GM19240 (cell line): ENCODE measurements around the gene SPRR5.
A peak's percentile ranks its signal among the peaks of the same experiment; 100 is the strongest.

Experiments
- DNase-seq: peaks from one replicate; pipeline ENCODE4 v3.0.0; 2011; ENCODE audit warnings: low spot score; ENCODE audit not compliant: insufficient read length

Gene SPRR5, protein sequence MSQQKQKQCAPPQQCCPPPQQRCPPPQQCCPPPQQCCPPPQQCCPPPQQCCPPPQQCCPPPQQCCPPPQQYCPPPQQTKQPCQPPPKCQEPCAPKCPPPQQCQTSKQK

DNA sequence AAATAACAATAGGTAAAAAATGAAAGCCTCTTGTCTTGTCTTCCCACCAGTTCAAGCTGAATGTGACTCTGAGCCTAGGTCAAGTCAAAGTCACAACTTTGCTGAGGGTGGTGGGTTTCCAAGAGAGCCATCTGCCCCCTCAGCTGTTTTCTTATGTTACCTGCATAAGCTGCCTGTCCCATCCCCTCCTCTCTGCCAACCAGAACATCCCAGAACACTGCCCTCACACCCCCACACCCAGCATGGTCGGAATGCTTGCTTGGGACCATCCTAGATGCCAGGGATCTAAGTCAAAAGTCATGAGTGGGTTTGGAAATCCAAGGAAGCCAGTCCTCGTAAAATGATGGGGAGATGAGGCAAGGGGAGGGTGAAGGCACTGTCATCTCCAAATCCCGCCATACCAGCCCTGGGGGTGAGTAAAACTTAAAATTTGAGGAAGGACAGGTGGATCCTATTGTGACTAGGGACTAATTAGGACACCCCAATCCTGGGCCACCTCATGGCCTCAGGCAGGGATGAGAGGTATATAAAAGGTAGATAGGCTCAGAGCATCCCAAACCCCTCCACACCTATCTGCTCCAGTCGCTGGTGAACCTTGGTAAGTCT, at the start of gene SPRR5:
SPRR5 (plus strand) TSS at position 556 of the 606 bp plus-strand sequence. CDS start 1,349 bp downstream, outside the sequence.
- no peak for DNase-seq

DNA sequence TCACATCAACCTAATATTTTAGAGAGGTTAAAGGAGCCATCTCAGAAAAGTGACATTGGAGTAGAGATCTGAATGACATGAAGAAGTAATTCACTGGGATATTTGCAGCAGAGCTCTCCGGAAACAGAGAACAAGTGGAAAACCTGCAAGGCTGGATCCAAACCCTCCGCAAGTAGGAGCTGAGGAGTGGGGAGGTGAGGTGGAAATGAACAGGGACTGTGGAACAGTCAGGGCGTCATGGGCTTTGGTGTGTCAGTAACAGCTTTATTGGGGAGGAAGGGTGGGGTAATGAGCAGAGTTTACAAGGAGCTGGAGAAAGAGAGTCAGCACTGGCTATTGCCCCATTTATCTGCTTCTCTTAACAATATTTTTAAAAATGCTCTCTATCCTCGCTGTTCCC, 48.0 kb upstream of the SPRR5 start:
- no peak for DNase-seq

DNA sequence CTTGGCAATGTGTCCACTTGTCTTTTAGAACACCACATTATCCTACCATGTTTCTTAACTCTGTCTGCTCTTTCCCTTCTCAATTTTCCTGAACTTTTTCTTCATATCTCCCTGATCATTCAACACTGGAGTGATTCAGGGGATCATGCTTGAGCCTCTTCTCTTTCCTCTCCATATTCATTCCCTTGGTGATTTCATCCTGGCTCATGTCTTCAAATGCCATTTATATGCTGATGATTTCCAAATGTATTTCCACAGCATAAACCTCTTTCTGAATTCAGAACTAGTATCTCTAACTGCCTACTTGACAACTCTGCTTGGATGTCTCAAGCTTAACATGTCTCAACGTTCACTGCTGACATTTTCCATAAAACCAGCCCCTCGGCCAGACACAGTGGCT, 47.1 kb upstream of the SPRR5 start:
- no peak for DNase-seq

DNA sequence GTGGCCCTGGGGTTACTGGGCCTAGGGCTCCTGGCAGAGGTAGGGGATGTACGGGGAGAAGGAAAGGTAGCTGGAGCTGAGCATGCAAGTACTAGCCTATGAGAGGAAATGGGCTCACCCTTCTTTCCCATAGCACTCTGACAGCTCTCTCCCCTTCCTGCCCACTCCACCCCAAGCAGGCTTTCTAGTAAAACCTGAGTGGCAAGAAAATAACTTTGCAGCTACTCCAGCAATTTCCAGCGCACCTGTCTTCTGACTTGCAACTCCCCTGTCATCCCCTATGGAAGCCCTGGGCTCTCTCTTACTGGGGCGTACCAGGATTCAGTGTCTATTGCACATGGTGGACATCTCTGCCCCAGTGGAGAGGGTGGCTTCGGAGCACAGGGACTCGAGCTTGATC, 45.4 kb upstream of the SPRR5 start:
- no peak for DNase-seq

DNA sequence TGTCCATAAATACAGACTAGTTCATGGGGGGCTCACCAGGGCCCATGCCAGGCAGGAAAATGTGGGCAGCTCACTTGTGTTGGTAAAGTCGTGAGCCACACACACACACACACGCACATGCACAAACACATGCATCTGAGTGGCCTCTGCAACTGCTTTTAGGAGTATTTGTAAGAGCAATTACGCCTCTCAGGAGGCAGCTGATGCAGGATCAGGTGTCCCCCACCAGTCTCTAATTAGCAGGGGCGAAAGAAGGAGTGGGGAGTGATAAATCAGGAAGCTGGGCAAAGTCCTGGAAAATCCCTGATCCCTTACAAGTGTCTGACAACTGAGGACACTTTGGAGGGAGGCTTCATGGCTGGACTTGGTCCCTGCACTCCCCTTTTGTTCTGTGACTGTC, 44.4 kb upstream of the SPRR5 start:
- no peak for DNase-seq

DNA sequence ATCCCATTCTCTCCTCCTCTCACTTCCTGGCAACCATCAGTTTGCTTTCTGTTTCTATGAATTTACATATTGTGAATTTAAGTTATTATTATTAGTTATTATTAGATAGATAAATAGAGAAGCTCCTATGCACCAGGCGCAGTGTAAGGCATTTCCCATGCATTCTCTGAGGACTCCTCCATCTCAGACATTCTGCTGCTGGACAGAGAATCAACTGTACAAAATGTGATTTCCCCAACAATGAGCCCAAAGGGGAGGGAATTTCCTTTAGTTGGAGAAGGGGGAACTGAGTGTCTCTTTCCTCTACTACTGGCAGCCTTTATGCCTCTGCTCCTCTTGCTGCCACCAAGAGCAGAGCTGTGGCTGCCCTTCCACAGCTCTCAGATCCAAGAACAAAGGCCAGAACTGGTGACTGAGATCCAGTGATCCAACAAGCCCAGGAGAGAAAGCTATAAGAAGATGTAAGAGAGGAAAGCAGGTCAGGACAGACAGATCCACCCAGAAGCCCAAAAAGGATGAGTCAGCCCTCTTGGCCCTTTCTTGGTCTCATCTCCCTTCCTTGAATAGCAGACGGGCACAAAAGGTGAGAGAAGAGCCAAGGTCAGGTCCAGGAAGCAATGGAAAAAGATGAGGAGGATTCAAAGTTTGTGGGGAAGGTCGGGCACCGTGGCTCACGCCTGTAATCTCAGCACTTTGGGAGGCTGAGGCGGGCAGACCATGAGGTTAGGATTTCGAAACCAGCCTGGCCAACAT, 42.1 kb upstream of the SPRR5 start:
- DNase-seq, result no peak

DNA sequence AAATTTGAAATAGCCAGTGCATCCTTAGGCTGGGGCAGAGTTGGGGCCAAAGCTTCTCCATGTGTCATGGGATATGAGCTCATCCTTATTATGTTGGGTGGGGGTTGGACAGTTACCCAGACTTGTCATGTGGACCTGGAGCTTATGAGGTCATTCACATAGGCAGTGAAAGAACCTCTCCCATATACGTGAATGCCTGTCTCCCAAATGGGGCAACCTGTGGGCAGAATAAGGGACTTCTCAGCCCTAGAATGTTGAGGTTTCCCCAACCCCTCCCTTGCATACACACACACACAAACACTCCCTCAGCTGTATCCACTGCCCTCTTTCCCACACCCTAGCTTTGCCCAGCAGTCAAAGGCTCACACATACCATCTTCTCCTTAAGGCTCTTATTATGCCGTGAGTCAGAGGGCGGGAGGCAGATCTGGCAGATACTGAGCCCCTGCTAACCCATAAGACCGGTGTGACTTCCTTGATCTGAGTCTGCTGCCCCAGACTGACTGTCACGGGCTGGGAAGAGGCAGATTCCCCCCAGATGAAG, 40.9 kb upstream of the SPRR5 start:
- DNase-seq, result no peak

DNA sequence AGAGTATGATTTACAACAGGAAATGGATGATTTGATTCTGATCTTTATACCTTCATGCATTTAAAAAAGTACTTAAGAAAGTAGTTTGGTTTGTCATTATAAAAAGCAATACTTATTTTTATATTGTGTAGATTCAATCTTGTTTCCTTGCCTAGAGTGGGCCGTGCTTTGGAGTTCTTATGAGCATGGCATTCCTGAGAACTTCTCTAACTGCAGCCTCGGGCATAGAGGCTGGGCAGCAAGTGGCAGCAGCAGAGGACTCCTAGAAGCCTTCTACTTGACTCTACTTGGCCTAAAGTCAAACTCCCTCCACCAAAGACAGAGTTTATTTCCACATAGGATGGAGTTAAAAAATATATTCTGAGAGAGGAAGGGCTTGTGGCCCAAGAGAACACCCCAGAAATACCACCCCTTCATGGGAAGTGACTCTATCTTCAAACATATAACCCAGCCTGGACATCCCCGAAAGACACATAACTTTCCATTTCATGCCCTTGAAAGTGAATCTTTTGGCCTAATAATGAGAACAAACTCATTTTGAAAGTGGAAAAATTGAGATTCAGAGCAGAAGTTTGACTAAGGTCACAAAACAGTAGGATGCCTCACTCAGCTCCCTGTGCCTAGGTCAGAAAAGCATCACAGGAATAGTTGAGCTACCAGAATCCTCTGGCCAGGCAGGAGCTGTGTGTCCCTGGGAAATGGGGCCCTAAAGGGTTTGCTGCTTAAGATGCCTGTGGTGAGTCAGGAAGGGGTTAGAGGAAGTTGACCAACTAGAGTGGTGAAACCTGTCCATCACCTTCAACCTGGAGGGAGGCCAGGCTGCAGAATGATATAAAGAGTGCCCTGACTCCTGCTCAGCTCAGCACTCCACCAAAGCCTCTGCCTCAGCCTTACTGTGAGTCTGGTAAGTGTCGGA, 39.1 kb upstream of the SPRR5 start, which contains the start of gene IVL:
IVL (plus strand) TSS at position 861 of the 916 bp plus-strand sequence. CDS start 1,252 bp downstream, outside the sequence.
- no peak for DNase-seq

DNA sequence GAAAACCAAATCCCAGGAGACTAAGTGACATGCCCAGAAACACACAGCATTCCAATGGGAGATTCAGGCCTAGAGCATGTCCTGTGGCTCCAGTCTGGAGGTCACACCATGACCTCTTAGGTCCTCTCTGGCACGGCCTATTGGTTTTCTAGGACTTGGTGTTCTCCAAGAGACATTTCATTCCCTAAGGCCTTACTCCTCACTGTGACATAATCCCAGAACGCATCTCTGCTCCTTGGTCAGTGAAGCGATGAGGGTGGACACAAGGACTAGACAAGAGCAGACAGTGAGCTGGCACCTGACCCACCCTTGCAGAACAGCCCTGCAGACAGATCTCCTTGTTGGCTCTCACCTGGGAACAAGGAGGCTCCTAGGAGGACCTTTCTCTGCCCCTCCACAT, 37.8 kb upstream of the SPRR5 start:
- no peak for DNase-seq

DNA sequence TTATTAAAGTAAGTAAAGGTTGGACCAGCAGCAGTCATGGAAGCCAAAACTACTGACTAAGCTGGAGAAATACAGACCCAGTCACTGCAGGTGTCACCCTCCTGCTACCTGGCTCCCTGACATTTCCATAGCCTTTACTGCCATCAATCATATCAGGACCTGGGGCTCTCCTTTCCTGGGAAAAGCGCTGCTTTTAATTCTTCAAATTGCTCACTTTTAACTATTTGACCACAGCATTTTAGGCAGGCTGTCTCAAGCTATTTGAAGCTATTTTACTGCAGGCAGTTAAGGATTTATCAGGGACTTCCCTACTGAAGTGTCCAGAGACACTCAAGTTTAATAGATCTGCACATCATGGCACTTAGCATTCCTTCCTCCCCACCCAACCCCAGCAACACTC, 34.5 kb upstream of the SPRR5 start:
- DNase-seq, result no peak

DNA sequence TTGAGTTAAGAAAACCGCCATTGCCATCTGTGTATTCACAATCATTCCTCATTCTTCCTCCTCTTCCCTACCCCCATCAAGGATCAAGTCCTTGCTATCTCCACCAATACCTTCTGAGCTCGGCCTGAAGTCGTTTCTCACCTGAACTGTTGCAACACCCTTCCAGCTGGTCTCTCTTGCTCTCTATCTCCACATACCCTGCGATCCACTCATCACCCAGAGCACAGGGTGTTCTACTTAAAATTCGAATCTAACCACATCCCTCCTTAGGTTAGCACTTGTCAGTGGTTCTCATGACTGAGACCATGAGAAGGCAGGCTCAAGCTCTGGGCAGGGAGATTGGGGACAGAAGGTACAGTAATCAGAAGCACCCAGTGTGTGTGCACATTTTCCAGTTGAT, 34.1 kb upstream of the SPRR5 start:
- DNase-seq, result no peak

DNA sequence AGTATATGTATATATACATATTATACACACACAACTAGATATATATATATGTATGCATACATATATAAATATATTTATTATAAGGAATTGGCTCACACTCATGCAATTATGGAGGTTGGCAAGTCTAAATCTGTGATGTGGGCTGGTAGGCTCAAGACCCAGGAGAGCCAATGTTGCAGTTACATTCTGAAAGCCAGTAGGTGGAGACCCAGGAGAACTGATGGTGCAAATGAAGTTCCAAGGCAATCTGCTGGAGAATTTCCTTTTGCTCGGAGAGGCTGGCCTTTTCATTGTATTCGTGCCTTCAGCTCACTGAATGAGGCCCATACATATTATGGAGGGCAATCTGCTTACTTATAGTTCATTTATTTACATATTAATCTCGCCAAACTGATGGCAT, 29.2 kb upstream of the SPRR5 start:
- DNase-seq, result no peak

DNA sequence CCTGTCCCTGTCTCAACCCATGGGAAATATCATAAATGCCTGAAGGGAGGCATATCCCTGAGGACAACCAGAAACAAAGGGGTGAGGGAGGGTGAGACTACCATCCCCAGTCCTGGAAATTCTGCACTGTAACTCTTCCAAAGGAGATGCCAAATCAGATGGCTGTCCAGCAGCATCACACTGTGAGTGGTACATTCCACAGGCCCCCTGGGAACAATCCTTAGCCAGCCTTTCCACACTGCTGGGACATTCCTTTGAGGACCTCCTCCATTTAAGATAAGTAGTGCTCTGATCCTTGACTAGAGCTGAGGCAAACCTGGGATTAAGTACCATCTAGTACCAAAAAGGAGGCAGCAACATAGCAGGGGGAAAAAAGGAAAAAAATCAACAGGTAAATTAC, 27.9 kb upstream of the SPRR5 start:
- DNase-seq, result no peak

DNA sequence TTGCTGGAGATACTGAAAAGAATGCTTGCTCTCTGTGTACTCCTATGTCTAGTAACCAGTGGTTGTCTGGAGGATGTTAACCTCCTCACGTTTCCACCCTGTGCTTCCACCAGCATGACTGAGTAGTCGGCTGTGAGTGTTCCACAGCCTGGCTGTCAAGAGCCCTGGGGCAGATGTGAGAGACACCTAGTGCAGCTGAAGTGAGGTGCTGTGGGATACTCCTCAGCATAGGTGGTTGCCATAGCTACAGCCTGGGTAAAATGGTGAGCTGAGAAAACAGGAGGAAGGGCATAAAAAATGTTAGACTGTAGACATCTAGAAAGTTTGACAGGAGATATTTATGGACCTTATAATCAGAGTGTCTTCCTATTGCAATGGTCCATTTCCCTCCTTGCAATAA, 22.8 kb upstream of the SPRR5 start:
- DNase-seq, result no peak

DNA sequence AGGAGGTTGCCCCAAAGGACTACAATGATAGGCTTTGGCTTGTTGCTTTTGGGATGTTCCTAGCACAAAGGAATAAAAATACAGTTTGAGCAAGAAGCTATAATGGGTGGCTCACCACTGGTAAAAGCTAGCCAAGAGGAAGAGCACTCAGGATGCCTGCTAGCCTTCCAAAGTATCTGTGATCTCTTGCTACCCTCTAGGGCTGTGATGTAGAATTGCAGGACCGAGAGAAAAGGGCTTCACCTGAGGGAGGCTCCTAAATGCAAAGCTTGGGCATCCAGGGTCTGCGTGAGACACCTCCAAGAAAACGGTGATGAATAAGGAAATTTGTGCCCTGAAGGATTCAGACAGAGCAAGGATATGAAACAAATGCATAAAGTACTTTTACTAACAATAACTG, 20.9 kb upstream of the SPRR5 start:
- DNase-seq, result peak; percentile 26

DNA sequence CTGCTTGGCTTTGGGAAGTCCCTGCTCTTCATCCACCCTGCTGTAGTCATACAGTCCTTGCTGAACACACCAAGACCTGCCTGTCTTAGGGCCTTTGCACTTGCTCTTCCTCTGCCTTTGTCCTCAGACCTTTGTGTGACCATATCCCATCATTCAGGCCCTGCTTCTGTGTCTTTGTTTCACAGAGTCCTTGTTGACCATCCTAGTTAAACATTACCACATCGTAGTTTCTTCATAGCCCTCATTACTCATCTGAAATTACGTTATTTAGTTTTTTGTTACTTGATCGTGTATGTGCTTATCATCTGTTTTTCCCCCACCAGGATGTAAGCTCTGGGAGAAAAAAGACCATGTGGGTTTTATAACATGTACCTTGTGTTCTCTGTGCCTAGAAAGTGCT, 18.3 kb upstream of the SPRR5 start:
- DNase-seq, result no peak

DNA sequence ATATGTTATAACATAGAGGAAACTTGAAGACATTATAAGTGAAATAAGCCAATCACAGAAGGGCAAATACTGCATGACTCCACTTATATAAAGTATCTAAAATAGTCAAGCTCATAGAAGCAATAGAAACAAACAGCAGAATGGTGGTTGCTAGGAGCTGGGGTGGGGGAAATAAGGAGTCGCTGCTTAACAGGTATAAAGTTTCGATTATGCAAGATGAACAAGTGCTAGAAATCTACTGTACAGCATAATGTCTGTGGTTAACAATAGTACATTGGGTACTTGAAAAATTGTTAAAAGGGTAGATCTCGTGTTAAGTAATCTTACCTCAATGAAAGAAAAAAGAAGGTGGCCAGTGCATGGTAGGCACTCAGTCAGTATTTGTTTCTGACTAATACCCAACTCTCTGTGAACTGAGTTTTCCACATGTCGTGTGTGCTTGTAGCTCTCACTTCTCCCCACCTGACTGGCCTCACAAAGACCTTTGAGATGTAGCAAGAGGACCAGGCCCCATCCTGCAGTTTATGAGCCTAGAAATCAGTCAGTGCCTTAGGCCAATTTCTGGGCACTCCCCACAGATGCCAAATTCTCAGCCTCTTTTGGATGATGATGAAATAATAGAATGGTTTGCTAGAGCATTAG, 14.7 kb upstream of the SPRR5 start:
- no peak for DNase-seq

DNA sequence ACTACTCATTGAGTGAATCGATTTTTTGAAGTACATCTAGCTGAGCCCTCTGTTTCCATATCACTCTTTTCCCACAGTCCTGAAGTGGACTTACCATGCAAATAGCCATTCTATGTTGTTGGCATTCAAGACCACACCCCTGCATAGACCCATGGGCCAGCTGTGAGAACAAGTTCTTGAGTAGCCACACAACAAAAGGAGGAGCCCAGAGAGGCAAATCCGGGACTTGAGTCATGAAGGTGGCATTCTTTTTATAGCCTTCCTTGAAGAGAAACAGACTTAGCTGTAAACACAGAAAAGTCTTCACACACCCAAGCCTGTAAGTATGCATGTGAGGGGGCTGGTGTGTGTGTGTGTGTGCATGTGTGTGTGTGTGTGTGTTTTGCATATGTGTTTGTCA, 13.8 kb upstream of the SPRR5 start:
- DNase-seq, result no peak

DNA sequence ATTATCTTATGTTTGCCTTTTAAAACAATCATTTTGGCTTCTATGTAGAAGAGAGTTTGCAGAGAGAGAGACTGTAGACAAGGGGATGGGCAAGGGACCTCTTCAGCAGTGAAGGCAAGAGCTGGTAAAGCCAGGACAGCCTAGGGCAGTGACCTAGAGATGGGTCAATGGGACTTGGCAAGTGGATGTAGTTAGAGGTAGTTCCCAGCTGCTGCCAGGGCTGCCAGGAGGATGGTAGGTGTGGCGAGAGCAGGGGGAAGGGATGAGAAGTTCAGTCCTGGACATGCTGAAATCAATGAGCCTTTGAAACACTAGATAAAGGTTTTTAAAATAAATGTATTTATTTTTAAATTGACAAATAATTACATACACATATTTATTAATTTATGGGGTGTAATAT, 6.4 kb upstream of the SPRR5 start:
- no peak for DNase-seq

DNA sequence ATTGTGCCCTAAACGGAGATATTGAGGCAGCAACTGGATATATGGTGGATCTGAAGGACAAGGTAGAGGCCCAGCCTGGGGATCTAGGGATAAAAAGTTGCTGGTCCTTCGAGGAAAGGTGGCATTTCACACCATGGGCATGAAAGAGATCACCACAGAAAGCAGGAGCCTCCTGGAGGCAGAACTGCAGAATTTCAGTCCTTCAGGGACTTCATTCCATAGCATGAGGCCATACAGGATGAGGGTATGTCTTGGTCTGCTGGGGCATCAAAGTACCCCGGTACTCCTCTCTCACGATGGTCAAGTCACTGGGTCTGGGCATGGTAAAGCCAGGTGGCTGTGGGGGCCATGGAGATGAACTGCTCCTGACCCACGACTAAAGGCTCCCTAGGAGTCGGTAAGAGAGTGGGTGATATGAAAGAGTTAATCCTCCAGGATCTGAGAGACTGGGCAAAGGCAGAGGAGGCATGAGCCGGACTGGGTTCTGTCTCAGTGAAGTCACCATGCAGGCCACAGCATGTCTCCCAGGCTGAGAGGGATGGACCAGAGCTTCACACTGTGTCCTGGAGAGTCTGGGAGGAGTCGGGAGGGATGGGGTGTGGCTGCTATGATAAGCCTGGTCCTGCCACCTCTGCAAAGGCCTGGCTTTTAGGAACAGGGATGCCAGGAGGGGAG, 5.8 kb upstream of the SPRR5 start:
- DNase-seq, result no peak

DNA sequence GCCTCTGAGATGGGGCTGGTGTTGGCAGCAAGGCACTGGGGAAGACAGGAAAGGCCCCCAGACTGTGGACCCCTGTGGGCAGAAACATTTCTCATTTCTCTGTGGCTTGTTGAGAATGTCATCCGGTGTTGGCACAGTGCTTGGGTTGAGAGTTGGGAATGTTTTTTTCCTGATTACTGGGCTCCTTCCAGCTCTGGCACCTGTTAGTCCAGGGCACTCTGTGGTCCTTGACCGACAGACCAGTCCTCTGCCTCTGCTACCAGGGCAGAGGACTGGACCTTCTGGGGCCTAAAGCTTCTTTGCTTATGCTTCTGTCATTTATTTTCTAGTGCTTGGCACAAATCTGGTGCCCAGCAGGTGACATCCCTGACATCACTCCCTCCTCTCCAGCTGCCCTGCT, 4.8 kb upstream of the SPRR5 start:
- DNase-seq, result no peak
